B cell (primary cell): Measurements from ENCODE around the gene SLC22A17. TPM values are rescaled to one million over a fixed set of nuclear protein-coding genes. Genes with fewer than 3 reads are reported as not detected.

Experiments used
- ATAC-seq: fragments of 200-7000 bp; cut with Tn5 transposase; one replicate; pipeline ENCODE4 v1.10.0; 2021; ENCODE audit warnings: low read depth, mild to moderate bottlenecking, moderate number of reproducible peaks, moderate library complexity
- CTCF ChIA-PET: fragments of 350-600 bp; sonication (Branson Sonifier 250); formaldehyde crosslinking; loops from one replicate; lab custom pipeline; 2021; ENCODE audit warnings: antibody characterized with exemption, inconsistent platforms; lab: Charles Lee
- POLR2A ChIA-PET: fragments of 350-600 bp; sonication (Branson Sonifier 250); formaldehyde crosslinking; loops from one replicate; lab custom pipeline; 2021; ENCODE audit warnings: antibody characterized with exemption; lab: Charles Lee
- DNase-seq: peaks from one replicate; pipeline ENCODE4 v3.0.0; 2013
- H2AFZ ChIP-seq: 2 replicates; pipeline ENCODE4 v1.6.1; 2012; ENCODE audit warnings: mild to moderate bottlenecking, low read depth, low read length; ENCODE audit not compliant: insufficient read depth, poor library complexity, severe bottlenecking
- H3K27ac ChIP-seq, 2 donors: 1 replicate in 1 of 2; 2 replicates in 1 of 2; pipeline ENCODE4 v1.5.1; 2012 to 2013; ENCODE audit warnings: low read length in 2 of 2, mild to moderate bottlenecking in 2 of 2, moderate library complexity in 1 of 2
- H3K27me3 ChIP-seq, 4 experiments: fragments of 200-600 bp in 1 of 4; sonication (generic) in 1 of 4; replicated peaks in 1 of 4; 1 replicate in 2 of 4; 2 replicates in 2 of 4; pipeline versions ENCODE4 v1.6.1 to v1.7.0; 2013 to 2016; ENCODE audit warnings: low read length in 3 of 4, mild to moderate bottlenecking in 2 of 4, mixed read lengths in 1 of 4, moderate library complexity in 1 of 4; ENCODE audit not compliant: insufficient read depth in 4 of 4, control insufficient read depth in 3 of 4; ENCODE audit errors: control extremely low read depth in 1 of 4
- H3K36me3 ChIP-seq, 2 experiments: replicated peaks in 1 of 2; 1 replicate in 1 of 2; 2 replicates in 1 of 2; pipeline versions ENCODE4 v1.6.1 to v1.7.1; 2013; ENCODE audit warnings: low read length in 1 of 2; ENCODE audit not compliant: insufficient read depth in 2 of 2, control insufficient read depth in 1 of 2; ENCODE audit errors: control extremely low read depth in 1 of 2, extremely low read depth in 1 of 2
- H3K4me1 ChIP-seq, 2 donors: fragments of 200-600 bp in 1 of 2; sonication (generic) in 1 of 2; 1 replicate in 1 of 2; 2 replicates in 1 of 2; pipeline versions ENCODE4 v1.5.1 to v1.6.1; 2013 to 2017; ENCODE audit warnings: low read length in 2 of 2; ENCODE audit not compliant: control insufficient read depth in 2 of 2, insufficient read depth in 2 of 2
- H3K4me2 ChIP-seq: replicated peaks from 2 replicates; pipeline ENCODE3; 2012; ENCODE audit warnings: mild to moderate bottlenecking, low read depth, low read length; ENCODE audit not compliant: poor library complexity, severe bottlenecking
- H3K4me3 ChIP-seq, 5 experiments: fragments of 200-600 bp in 1 of 5; sonication (generic) in 1 of 5; 1 replicate in 3 of 5; 2 replicates in 2 of 5; pipeline versions ENCODE4 v1.5.1 to v1.7.0; 2011 to 2016; ENCODE audit warnings: low read length in 4 of 5, mild to moderate bottlenecking in 4 of 5, low read depth in 2 of 5, control low read depth in 1 of 5, moderate library complexity in 1 of 5; ENCODE audit not compliant: insufficient read depth in 1 of 5; ENCODE audit errors: control extremely low read depth in 1 of 5, extremely low read depth in 1 of 5
- H3K79me2 ChIP-seq: fragments of 200-600 bp; sonication (generic); one replicate; pipeline ENCODE4 v1.6.0; 2016; ENCODE audit warnings: low read length; ENCODE audit not compliant: control insufficient read depth, insufficient read depth
- H3K9ac ChIP-seq: fragments of 200-600 bp; sonication (generic); 2 replicates; pipeline ENCODE4 v1.6.1; 2017; ENCODE audit warnings: mild to moderate bottlenecking, low read length, moderate library complexity
- H3K9me3 ChIP-seq, 3 donors: one replicate each; pipeline versions ENCODE4 v1.6.1 to v1.7.1; 2013; ENCODE audit warnings: low read length in 2 of 3; ENCODE audit not compliant: control insufficient read depth in 2 of 3, insufficient read depth in 1 of 3; ENCODE audit errors: control extremely low read depth in 1 of 3
- H4K20me1 ChIP-seq: 2 replicates; pipeline ENCODE4 v1.6.0; 2012; ENCODE audit warnings: mild to moderate bottlenecking, low read length; ENCODE audit not compliant: insufficient read depth, control insufficient read depth, poor library complexity, severe bottlenecking
- H3K27ac Mint-ChIP-seq: one replicate; pipeline ENCODE4 v1.8.0; 2021; ENCODE audit warnings: mixed read lengths
- H3K27me3 Mint-ChIP-seq: one replicate; pipeline ENCODE4 v1.8.0; 2021; ENCODE audit warnings: mixed read lengths
- H3K4me1 Mint-ChIP-seq: one replicate; pipeline ENCODE4 v1.8.0; 2021; ENCODE audit warnings: mixed read lengths
- H3K4me3 Mint-ChIP-seq: one replicate; pipeline ENCODE4 v1.8.0; 2021; ENCODE audit warnings: mixed read lengths
- H3K9me3 Mint-ChIP-seq: one replicate; pipeline ENCODE4 v1.8.0; 2022; ENCODE audit warnings: mixed read lengths; ENCODE audit not compliant: insufficient read depth
- CTCF ChIP-seq: fragments of 200-600 bp; IDR thresholded peaks from one replicate; pipeline ENCODE4 v1.8.0; 2022; ENCODE audit warnings: antibody characterized with exemption, mild to moderate bottlenecking
- EZH2 ChIP-seq: IDR thresholded peaks from 2 replicates; pipeline ENCODE4 v1.6.1; 2012; ENCODE audit warnings: borderline replicate concordance, low read depth, mild to moderate bottlenecking, moderate library complexity, low read length; ENCODE audit not compliant: insufficient read depth, poor library complexity, severe bottlenecking
- WGBS: methylation state at CpG from one replicate; pipeline ENCODE4 v1.1.5; 2013; ENCODE audit warnings: missing lambda C conversion rate; ENCODE audit not compliant: insufficient coverage; 5-methylcytosine and 5-hydroxymethylcytosine counted together
- intact Hi-C: fragments of 100-400 bp; cut with micrococcal nuclease; formaldehyde crosslinking; loops from one replicate; pipeline ENCODE4 v1.10.0; 2022
- polyA plus RNA-seq: library from polyadenylated mRNA; depleted of rRNA; stranded (reverse); fragments of >200 nt; gene quantifications from 2 replicates; pipeline ENCODE4 v1.2.3, GENCODE V29; 2012
- total RNA-seq, 2 donors: library from RNA; stranded (reverse); fragments of 120-200 nt in 1 of 2; gene quantifications; 1 replicate in 1 of 2; 2 replicates in 1 of 2; pipeline versions ENCODE4 v1.2.3 to v1.2.4, GENCODE V29; 2013 to 2022

SLC22A17 gene
- total and polyA plus RNA-seq, 2 donors (not counting 1 experiment from before 2014, with no cell fraction given): 0.89 to 0.92 TPM

DNA sequence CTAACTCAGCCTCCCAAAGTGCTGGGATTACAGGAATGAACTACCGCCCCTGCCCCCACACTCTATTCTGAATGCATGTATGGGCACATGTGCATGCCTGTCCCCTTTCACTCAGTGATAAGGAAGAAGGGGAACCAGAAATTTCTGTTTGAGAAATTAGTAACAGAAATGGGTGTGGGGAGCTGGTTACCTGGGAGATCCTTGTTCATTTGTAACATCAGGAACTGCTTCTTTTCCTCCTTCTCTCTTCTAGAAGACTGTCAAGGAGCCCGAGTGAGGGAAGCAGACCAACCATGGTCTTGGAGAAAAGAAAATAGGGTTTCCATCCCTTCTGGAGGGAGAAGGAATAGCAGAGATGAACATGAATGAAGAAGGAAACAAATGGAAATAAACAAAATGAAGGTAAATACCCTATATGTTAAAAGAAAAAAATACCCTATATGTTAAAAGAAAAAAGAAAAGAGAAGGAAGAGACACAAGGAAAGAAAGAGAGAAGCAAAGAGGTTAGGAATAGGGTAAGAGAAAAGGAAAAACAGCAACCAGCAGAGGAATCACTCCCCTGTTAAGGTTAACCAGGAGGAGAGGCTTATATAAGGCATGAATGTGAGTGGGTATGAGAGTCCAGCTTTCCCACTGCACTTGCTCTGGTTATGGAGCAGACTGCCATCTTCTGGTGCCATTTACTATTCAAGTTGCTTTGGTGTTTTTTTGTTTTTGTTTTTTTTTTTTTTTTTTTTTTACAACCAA is 53.3 kb downstream of the SLC22A17 start:
- Histone ChIP-seq H3K9me3 (no peaks in the 10 kb centered on the region), H3K9ac (no peak overlapping the region), H3K79me2 (peaks cover 6% of the 10 kb centered on the region), H3K36me3 (peaks cover 0 to 14% of the 10 kb centered on the region in 2 experiments), H3K4me3 (no peak overlapping the region), H3K4me1 (peaks cover 17 to 27% of the 10 kb centered on the region in 2 donors), H3K27me3 (no peaks in the 10 kb centered on the region), H3K27ac (peak overlapping the region in 1 of 2 donors; percentile 95), H3K4me2 (peak overlapping the region; percentile 98), H4K20me1 (no peaks in the 10 kb centered on the region), H2AFZ (no peak overlapping the region)
- ATAC-seq (no peak), DNase-seq (peak; percentile 58)
- Mint-ChIP-seq H3K4me3 (no peak overlapping the region), H3K9me3 (no peaks in the 10 kb centered on the region), H3K4me1 (peaks cover 35% of the 10 kb centered on the region), H3K27ac (peak overlapping the region; percentile 10), H3K27me3 (no peaks in the 10 kb centered on the region)
- ChIA-PET CTCF (interaction anchor here (1.0 to 8.6 kb wide), 5 partner anchors 13 to 230 kb away, joined by 4 to 56 read pairs (median 21); partner anchors contain the start of genes HOMEZ and PABPN1), POLR2A (interaction anchor here (0.6 to 0.7 kb wide), 3 partner anchors 180 to 977 kb away, joined by 4 to 7 read pairs (median 5); no protein-coding TSS in a partner anchor)
- WGBS: no CpG with 5 or more reads among the region's 2 CpGs
- TF ChIP-seq CTCF (peak; percentile 39), EZH2 (no peak)
- intact Hi-C loops: no loop called here
